Panc1 (cell line): ENCODE measurements around the gene ZFP36L1.

Source experiments
- CTCF ChIP-seq: fragments of 450-650 bp; IDR thresholded peaks from 2 replicates; pipeline ENCODE4 v1.5.1; 2017; ENCODE audit warnings: mild to moderate bottlenecking
- POLR2AphosphoS5 ChIP-seq: IDR thresholded peaks from 2 replicates; pipeline ENCODE4 v1.6.1; 2012; ENCODE audit warnings: mild to moderate bottlenecking, low read depth, low read length, moderate library complexity
- REST ChIP-seq, 2 experiments: IDR thresholded peaks; 2 replicates each; pipeline ENCODE4 v1.6.1; 2011 to 2012; ENCODE audit warnings: low read depth in 2 of 2, control low read depth in 1 of 2, low read length in 1 of 2, mild to moderate bottlenecking in 1 of 2, moderate library complexity in 1 of 2; ENCODE audit not compliant: insufficient read depth in 1 of 2
- SIN3A ChIP-seq: IDR thresholded peaks from 2 replicates; pipeline ENCODE4 v1.6.1; 2012; ENCODE audit warnings: low read depth, mild to moderate bottlenecking, low read length, moderate library complexity, borderline replicate concordance; ENCODE audit not compliant: insufficient read depth
- TCF7L2 ChIP-seq: IDR thresholded peaks from 2 replicates; pipeline ENCODE4 v1.6.1; 2011; ENCODE audit warnings: mild to moderate bottlenecking, low read depth, low read length, inconsistent platforms

- no peak for TF ChIP-seq REST (IDR thresholded peaks at IDR 0.05; ENCODE audit: insufficient read depth in 1 of 2, low read depth in 2 of 2, low read length in 1 of 2)
- TF ChIP-seq CTCF = no peak
- no peak for TF ChIP-seq POLR2AphosphoS5
- no peak for TF ChIP-seq SIN3A
- TF ChIP-seq TCF7L2 = no peak
Measured at GRCh38 chr14:68813318-68813838, 20.5 kb upstream of the ZFP36L1 start.
